Measurements from ENCODE around the gene PLCB1. TPM values are rescaled to one million over a fixed set of nuclear protein-coding genes. Genes with fewer than 3 reads are reported as not detected.
A peak's percentile ranks its signal among the peaks of the same experiment; 100 is the strongest.

PLCB1 gene
- total and polyA plus RNA-seq, 2 experiments from 2014 or later = 8.0 to 17.6 TPM

- Histone ChIP-seq H3K9me3 (ENCODE audit: low read depth) (no peaks in the 10 kb centered on the region), H3K27me3 (no peaks in the 10 kb centered on the region), H3K27ac (no peak overlapping the region), H3K4me1 (ENCODE audit: low read depth) (no peaks in the 10 kb centered on the region), H3K4me3 (no peak overlapping the region), H3K36me3 (no peaks in the 10 kb centered on the region)
- no peak for TF ChIP-seq CTCF (IDR thresholded peaks at IDR 0.05; ENCODE audit: low read depth, low read length)
- DNase-seq (ENCODE audit: low read depth in 1 of 2, low spot score in 1 of 2) = peak in 1 of 2 donors; percentile 61
Measured at GRCh38 chr20:8489094-8489883, 357.2 kb downstream of the PLCB1 start.

GRCh38 chr20:8490076-8490830 lies 358.2 kb downstream of the PLCB1 start:
- Histone ChIP-seq H3K36me3 (no peaks in the 10 kb centered on the region), H3K9me3 (ENCODE audit: low read depth) (no peaks in the 10 kb centered on the region)

GRCh38 chr20:8492173-8492572 lies 360.1 kb downstream of the PLCB1 start:
- TF ChIP-seq CTCF (IDR thresholded peaks at IDR 0.05; ENCODE audit: low read depth, low read length) = no peak
- Histone ChIP-seq H3K9me3 (ENCODE audit: low read depth) (no peaks in the 10 kb centered on the region), H3K4me3 (no peak overlapping the region), H3K27me3 (no peaks in the 10 kb centered on the region), H3K36me3 (no peaks in the 10 kb centered on the region), H3K4me1 (ENCODE audit: low read depth) (no peaks in the 10 kb centered on the region), H3K27ac (no peak overlapping the region)
- peak in 1 of 2 donors; percentile 11 for DNase-seq (ENCODE audit: low read depth in 1 of 2, low spot score in 1 of 2)

More at GRCh38 chr20:8490076-8490830, 358.2 kb downstream of the PLCB1 start:
- Histone ChIP-seq H3K27me3 (no peaks in the 10 kb centered on the region), H3K27ac (no peak overlapping the region), H3K4me1 (ENCODE audit: low read depth) (no peaks in the 10 kb centered on the region), H3K4me3 (no peak overlapping the region)
- no peak for DNase-seq (ENCODE audit: low read depth in 1 of 2, low spot score in 1 of 2)
- no peak for TF ChIP-seq CTCF (IDR thresholded peaks at IDR 0.05; ENCODE audit: low read depth, low read length)

- no peak overlapping the region for H3K4me3 ChIP-seq
- no peaks in the 10 kb centered on the region for H3K27me3 ChIP-seq
- H3K36me3 ChIP-seq = no peaks in the 10 kb centered on the region
- H3K27ac ChIP-seq = no peak overlapping the region
- H3K9me3 ChIP-seq (ENCODE audit: low read depth) = no peaks in the 10 kb centered on the region
- TF ChIP-seq CTCF (IDR thresholded peaks at IDR 0.05; ENCODE audit: low read depth, low read length) = no peak
- DNase-seq (ENCODE audit: low read depth in 1 of 2, low spot score in 1 of 2) = no peak
- no peaks in the 10 kb centered on the region for H3K4me1 ChIP-seq (ENCODE audit: low read depth)
Measured at GRCh38 chr20:8498571-8498970, 366.5 kb downstream of the PLCB1 start.

- DNase-seq (ENCODE audit: low read depth in 1 of 2, low spot score in 1 of 2) = no peak
- H3K4me1 ChIP-seq (ENCODE audit: low read depth) = no peaks in the 10 kb centered on the region
- no peak for TF ChIP-seq CTCF (IDR thresholded peaks at IDR 0.05; ENCODE audit: low read depth, low read length)
- no peaks in the 10 kb centered on the region for H3K27me3 ChIP-seq
- no peaks in the 10 kb centered on the region for H3K36me3 ChIP-seq
- no peak overlapping the region for H3K4me3 ChIP-seq
- no peaks in the 10 kb centered on the region for H3K9me3 ChIP-seq (ENCODE audit: low read depth)
- no peak overlapping the region for H3K27ac ChIP-seq
Measured at GRCh38 chr20:8504030-8504429, 372.0 kb downstream of the PLCB1 start.
